H9 (cell line): Measurements from ENCODE around the gene FNDC3A. TPM values are rescaled to one million over a fixed set of nuclear protein-coding genes. Genes with fewer than 3 reads are reported as not detected.

ENCODE experiments used
- DNase-seq: peaks from one replicate; pipeline ENCODE4 v3.0.0-alpha.2; 2017
- H2AFZ ChIP-seq: one replicate; pipeline ENCODE4 v1.6.1; 2013; ENCODE audit warnings: mild to moderate bottlenecking, low read length, control low read depth, moderate library complexity
- H2AK5ac ChIP-seq: 2 replicates; pipeline ENCODE4 v1.6.1; 2013; ENCODE audit warnings: low read length, control low read depth, mixed read lengths; ENCODE audit not compliant: insufficient read length
- H2BK120ac ChIP-seq: one replicate; pipeline ENCODE4 v1.6.1; 2013; ENCODE audit warnings: low read depth, mild to moderate bottlenecking, low read length, control low read depth, inconsistent platforms; ENCODE audit not compliant: poor library complexity, severe bottlenecking
- H2BK12ac ChIP-seq: 2 replicates; pipeline ENCODE4 v1.6.1; 2013; ENCODE audit warnings: low read length, control low read depth, mixed read lengths, low read depth; ENCODE audit not compliant: insufficient read length
- H2BK15ac ChIP-seq: 2 replicates; pipeline ENCODE4 v1.6.1; 2013; ENCODE audit warnings: low read depth, low read length, control low read depth
- H2BK20ac ChIP-seq: one replicate; pipeline ENCODE4 v1.6.1; 2013; ENCODE audit warnings: low read depth, mild to moderate bottlenecking, low read length, control low read depth, inconsistent platforms; ENCODE audit not compliant: poor library complexity, severe bottlenecking
- H2BK5ac ChIP-seq: 2 replicates; pipeline ENCODE4 v1.6.1; 2013; ENCODE audit warnings: low read length, control low read depth, mixed read lengths; ENCODE audit not compliant: insufficient read length
- H3K14ac ChIP-seq: 2 replicates; pipeline ENCODE4 v1.6.1; 2013; ENCODE audit warnings: low read length, control low read depth; ENCODE audit not compliant: insufficient read depth
- H3K18ac ChIP-seq: 2 replicates; pipeline ENCODE4 v1.6.1; 2013; ENCODE audit warnings: low read depth, mild to moderate bottlenecking, mixed read lengths, low read length, control low read depth; ENCODE audit not compliant: insufficient read length
- H3K23ac ChIP-seq: 2 replicates; pipeline ENCODE4 v1.6.1; 2013; ENCODE audit warnings: low read length, control low read depth, mixed read lengths, low read depth; ENCODE audit not compliant: insufficient read length
- H3K23me2 ChIP-seq: 2 replicates; pipeline ENCODE4 v1.6.1; 2013; ENCODE audit warnings: low read depth, mild to moderate bottlenecking, mixed read lengths, low read length, control low read depth; ENCODE audit not compliant: insufficient read length, poor library complexity, severe bottlenecking
- H3K27ac ChIP-seq: 2 replicates; pipeline ENCODE4 v1.5.1; 2013; ENCODE audit warnings: low read length, control low read depth, mixed read lengths, low read depth; ENCODE audit not compliant: insufficient read length
- H3K27me3 ChIP-seq: 2 replicates; pipeline ENCODE4 v1.6.1; 2013; ENCODE audit warnings: low read length, control low read depth, inconsistent platforms; ENCODE audit not compliant: insufficient read depth
- H3K4ac ChIP-seq: 2 replicates; pipeline ENCODE4 v1.6.1; 2013; ENCODE audit warnings: low read depth, mild to moderate bottlenecking, control low read depth, inconsistent platforms, low read length, moderate library complexity
- H3K4me1 ChIP-seq: 2 replicates; pipeline ENCODE4 v1.6.1; 2013; ENCODE audit warnings: low read length, control low read depth, inconsistent platforms; ENCODE audit not compliant: insufficient read depth
- H3K4me2 ChIP-seq: 2 replicates; pipeline ENCODE4 v1.6.1; 2013; ENCODE audit warnings: low read length, control low read depth, mixed read lengths; ENCODE audit not compliant: insufficient read length, insufficient read depth
- H3K56ac ChIP-seq: 2 replicates; pipeline ENCODE4 v1.6.1; 2013; ENCODE audit warnings: low read depth, mild to moderate bottlenecking, mixed read lengths, low read length, control low read depth; ENCODE audit not compliant: insufficient read length
- H3K79me1 ChIP-seq: 2 replicates; pipeline ENCODE4 v1.6.1; 2013; ENCODE audit warnings: low read depth, mild to moderate bottlenecking, moderate library complexity, low read length, control low read depth, inconsistent platforms; ENCODE audit not compliant: insufficient read depth, poor library complexity, severe bottlenecking
- H3K79me2 ChIP-seq: 2 replicates; pipeline ENCODE4 v1.6.1; 2013; ENCODE audit warnings: low read length, control low read depth, inconsistent platforms; ENCODE audit not compliant: insufficient read depth
- H3K9ac ChIP-seq: 2 replicates; pipeline ENCODE4 v1.6.1; 2013; ENCODE audit warnings: low read length, control low read depth, mixed read lengths; ENCODE audit not compliant: insufficient read length; ENCODE audit errors: extremely low read depth
- H3K9me3 ChIP-seq: one replicate; pipeline ENCODE4 v1.6.1; 2013; ENCODE audit warnings: low read depth, low read length, inconsistent platforms; ENCODE audit not compliant: control insufficient read depth
- H3T11ph ChIP-seq: one replicate; pipeline ENCODE4 v1.6.1; 2013; ENCODE audit warnings: mild to moderate bottlenecking, low read length, control low read depth, inconsistent platforms
- H4K20me1 ChIP-seq: one replicate; pipeline ENCODE4 v1.6.1; 2013; ENCODE audit not compliant: control insufficient read depth, insufficient read length, insufficient read depth
- H4K5ac ChIP-seq: 2 replicates; pipeline ENCODE4 v1.6.1; 2013; ENCODE audit warnings: low read depth, mild to moderate bottlenecking, mixed read lengths, low read length, control low read depth; ENCODE audit not compliant: insufficient read length
- H4K8ac ChIP-seq: replicated peaks from 2 replicates; pipeline ENCODE4 v1.6.1; 2013; ENCODE audit warnings: low read length, control low read depth, mixed read lengths, low read depth; ENCODE audit not compliant: insufficient read length
- H4K91ac ChIP-seq: 2 replicates; pipeline ENCODE4 v1.6.1; 2013; ENCODE audit warnings: low read depth, mild to moderate bottlenecking, moderate library complexity, mixed read lengths, low read length, control low read depth; ENCODE audit not compliant: insufficient read length
- H3K27ac Mint-ChIP-seq, 3 experiments: 2 replicates in 2 of 3; 3 replicates in 1 of 3; pipeline ENCODE4 v1.8.0; 2020 to 2021; ENCODE audit warnings: mixed read lengths in 3 of 3, mild to moderate bottlenecking in 1 of 3, moderate library complexity in 1 of 3
- H3K27me3 Mint-ChIP-seq: 2 replicates; pipeline ENCODE4 v1.8.0; 2021; ENCODE audit warnings: low read depth, mild to moderate bottlenecking, moderate library complexity, mixed read lengths
- H3K36me3 Mint-ChIP-seq, 3 experiments: 2 replicates in 2 of 3; 3 replicates in 1 of 3; pipeline ENCODE4 v1.8.0; 2020 to 2021; ENCODE audit warnings: low read depth in 3 of 3, mixed read lengths in 3 of 3; ENCODE audit not compliant: insufficient read depth in 1 of 3
- H3K4me1 Mint-ChIP-seq, 2 experiments: 2 replicates each; pipeline ENCODE4 v1.8.0; 2020; ENCODE audit warnings: mixed read lengths in 2 of 2
- H3K4me3 Mint-ChIP-seq, 2 experiments: 2 replicates in 1 of 2; 3 replicates in 1 of 2; pipeline ENCODE4 v1.8.0; 2020 to 2021; ENCODE audit warnings: mild to moderate bottlenecking in 2 of 2, mixed read lengths in 2 of 2, moderate library complexity in 1 of 2
- H3K9me3 Mint-ChIP-seq, 2 experiments: 2 replicates in 1 of 2; 3 replicates in 1 of 2; pipeline ENCODE4 v1.8.0; 2020; ENCODE audit warnings: mild to moderate bottlenecking in 2 of 2, mixed read lengths in 2 of 2, moderate library complexity in 1 of 2
- WGBS: extraction: QIAGEN DNeasy Blood & Tissue Kit; methylation state at CpG from one replicate; pipeline ENCODE4 v1.1.7; 2013; ENCODE audit warnings: missing lambda C conversion rate, low lambda C conversion rate, mixed read lengths; ENCODE audit not compliant: insufficient read length; ENCODE audit errors: extremely low coverage; 5-methylcytosine and 5-hydroxymethylcytosine counted together
- total RNA-seq: library from RNA; stranded (reverse); gene quantifications from 2 replicates; pipeline ENCODE4 v1.2.1, GENCODE V29; 2021
- TF ChIP-seq, protein P1 (sequence below): fragments of 200-600 bp; sonication (generic); conservative IDR thresholded peaks from 3 replicates; pipeline ENCODE4 v1.8.0; 2021; ENCODE audit warnings: antibody characterized with exemption, mild to moderate bottlenecking

FNDC3A gene
- total RNA-seq, 1 experiment from 2014 or later, result 27.4 TPM

DNA sequence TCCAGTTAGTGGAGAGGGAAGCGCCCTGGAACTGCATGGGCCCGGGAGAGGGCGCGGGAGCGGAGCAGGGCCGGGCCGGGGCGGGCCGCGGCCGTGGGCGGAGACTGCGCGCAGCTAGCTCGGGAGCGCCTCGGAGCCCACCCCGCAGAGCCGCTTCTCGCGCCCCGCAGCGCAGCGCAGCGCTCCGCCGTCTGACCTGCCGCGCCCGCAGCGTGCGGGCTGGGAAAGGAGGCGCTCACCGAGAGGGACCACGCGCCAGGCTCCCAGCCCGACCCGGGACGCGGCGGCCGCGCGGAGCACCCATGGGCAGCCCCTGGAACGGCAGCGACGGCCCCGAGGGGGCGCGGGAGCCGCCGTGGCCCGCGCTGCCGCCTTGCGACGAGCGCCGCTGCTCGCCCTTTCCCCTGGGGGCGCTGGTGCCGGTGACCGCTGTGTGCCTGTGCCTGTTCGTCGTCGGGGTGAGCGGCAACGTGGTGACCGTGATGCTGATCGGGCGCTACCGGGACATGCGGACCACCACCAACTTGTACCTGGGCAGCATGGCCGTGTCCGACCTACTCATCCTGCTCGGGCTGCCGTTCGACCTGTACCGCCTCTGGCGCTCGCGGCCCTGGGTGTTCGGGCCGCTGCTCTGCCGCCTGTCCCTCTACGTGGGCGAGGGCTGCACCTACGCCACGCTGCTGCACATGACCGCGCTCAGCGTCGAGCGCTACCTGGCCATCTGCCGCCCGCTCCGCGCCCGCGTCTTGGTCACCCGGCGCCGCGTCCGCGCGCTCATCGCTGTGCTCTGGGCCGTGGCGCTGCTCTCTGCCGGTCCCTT, 244.5 kb downstream of the FNDC3A start, which contains the start of gene MLNR:
Gene MLNR, plus strand, starts transcription at position 303 of the 820 bp plus-strand sequence. Its CDS starts 0 bp downstream, at position 303.
- H4K5ac ChIP-seq, result no peak within 1 kb of the TSS
- H3K23me2 ChIP-seq, result peaks cover 13% of the 10 kb centered on the region
- Mint-ChIP-seq H3K36me3 (peaks cover 0 to 5% (median 0%) of the 10 kb centered on the region in 3 experiments; a peak in 3 of 7 replicates), H3K4me3 (peak within 1 kb of the TSS; percentile 53 to 79), H3K27me3 (peaks cover 92% of the 10 kb centered on the region), H3K9me3 (peaks cover 0 to 5% of the 10 kb centered on the region in 2 experiments; a peak in 2 of 5 replicates), H3K27ac (no peak within 1 kb of the TSS), H3K4me1 (peaks cover 20 to 28% of the 10 kb centered on the region in 2 experiments)
- H2BK5ac ChIP-seq, result no peak within 1 kb of the TSS
- H4K8ac ChIP-seq, result no peak within 1 kb of the TSS
- H3K4ac ChIP-seq, result no peak within 1 kb of the TSS
- H3K56ac ChIP-seq, result no peak within 1 kb of the TSS
- H3K79me1 ChIP-seq, result no peaks in the 10 kb centered on the region
- H3K9me3 ChIP-seq, result no peaks in the 10 kb centered on the region
- no peak within 1 kb of the TSS for H4K91ac ChIP-seq
- H3K27me3 ChIP-seq, result peaks cover 67% of the 10 kb centered on the region
- H3K4me2 ChIP-seq, result peak within 1 kb of the TSS; percentile 51
- no peak within 1 kb of the TSS for H2BK15ac ChIP-seq
- no peak within 1 kb of the TSS for H3T11ph ChIP-seq
- no peak within 1 kb of the TSS for H2AFZ ChIP-seq
- H2BK120ac ChIP-seq, result no peak within 1 kb of the TSS
- H3K79me2 ChIP-seq, result no peaks in the 10 kb centered on the region
- no peak within 1 kb of the TSS for H3K14ac ChIP-seq
- no peak within 1 kb of the TSS for H2BK12ac ChIP-seq
- no peaks in the 10 kb centered on the region for H4K20me1 ChIP-seq
- H3K18ac ChIP-seq, result no peak within 1 kb of the TSS
- peak; percentile 76 for DNase-seq
- H2AK5ac ChIP-seq, result no peak within 1 kb of the TSS
- WGBS, result no CpG with 5 or more reads among the region's 111 CpGs
- H3K23ac ChIP-seq, result no peak within 1 kb of the TSS
- no peaks in the 10 kb centered on the region; the same call in 1 of the 2 replicates for H3K4me1 ChIP-seq
- H3K9ac ChIP-seq, result no peak within 1 kb of the TSS
- TF ChIP-seq, protein P1, sequence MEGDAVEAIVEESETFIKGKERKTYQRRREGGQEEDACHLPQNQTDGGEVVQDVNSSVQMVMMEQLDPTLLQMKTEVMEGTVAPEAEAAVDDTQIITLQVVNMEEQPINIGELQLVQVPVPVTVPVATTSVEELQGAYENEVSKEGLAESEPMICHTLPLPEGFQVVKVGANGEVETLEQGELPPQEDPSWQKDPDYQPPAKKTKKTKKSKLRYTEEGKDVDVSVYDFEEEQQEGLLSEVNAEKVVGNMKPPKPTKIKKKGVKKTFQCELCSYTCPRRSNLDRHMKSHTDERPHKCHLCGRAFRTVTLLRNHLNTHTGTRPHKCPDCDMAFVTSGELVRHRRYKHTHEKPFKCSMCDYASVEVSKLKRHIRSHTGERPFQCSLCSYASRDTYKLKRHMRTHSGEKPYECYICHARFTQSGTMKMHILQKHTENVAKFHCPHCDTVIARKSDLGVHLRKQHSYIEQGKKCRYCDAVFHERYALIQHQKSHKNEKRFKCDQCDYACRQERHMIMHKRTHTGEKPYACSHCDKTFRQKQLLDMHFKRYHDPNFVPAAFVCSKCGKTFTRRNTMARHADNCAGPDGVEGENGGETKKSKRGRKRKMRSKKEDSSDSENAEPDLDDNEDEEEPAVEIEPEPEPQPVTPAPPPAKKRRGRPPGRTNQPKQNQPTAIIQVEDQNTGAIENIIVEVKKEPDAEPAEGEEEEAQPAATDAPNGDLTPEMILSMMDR, result peak; percentile 54
- no peak within 1 kb of the TSS for H3K27ac ChIP-seq
- no peak within 1 kb of the TSS for H2BK20ac ChIP-seq
